Caco-2 (cell line): ENCODE results near the gene EIF3D. TPM values are rescaled to one million over a fixed set of nuclear protein-coding genes. Genes with fewer than 3 reads are reported as not detected.

ENCODE experiments used
- BruUV-seq: library from RNA; stranded (reverse); fragments of 400-500 nt; replicated peaks from 2 replicates; lab custom pipeline; 2021; lab: Mats Ljungman, UMichigan
- CTCF ChIA-PET: fragments of 300-600 bp; sonication (Branson Sonifier 250); formaldehyde crosslinking; loops from one replicate; lab custom pipeline; 2022; ENCODE audit warnings: antibody characterized with exemption; lab: Charles Lee
- POLR2A ChIA-PET: fragments of 300-600 bp; sonication (Branson Sonifier 250); formaldehyde crosslinking; loops from one replicate; lab custom pipeline; 2022; ENCODE audit warnings: antibody characterized with exemption; lab: Charles Lee
- DNase-seq, 2 experiments: peaks; one replicate each; pipeline versions ENCODE4 v3.0.0 to v3.0.0-alpha.2; 2020 to 2022
- H3K27me3 ChIP-seq: replicated peaks from 2 replicates; pipeline ENCODE4 v1.6.0; 2011; ENCODE audit warnings: low read length; ENCODE audit not compliant: control insufficient read depth, insufficient read depth
- H3K36me3 ChIP-seq: 2 replicates; pipeline ENCODE4 v1.5.1; 2011; ENCODE audit warnings: low read length; ENCODE audit not compliant: control insufficient read depth, insufficient read depth
- H3K4me1 ChIP-seq: fragments of 250-450 bp; sonication (Bioruptor Pico); 2 replicates; pipeline ENCODE4 v1.5.1; 2020; ENCODE audit warnings: mild to moderate bottlenecking
- H3K4me3 ChIP-seq: 2 replicates; pipeline ENCODE4 v1.5.1; 2011; ENCODE audit warnings: low read depth, mild to moderate bottlenecking, control low read depth, low read length
- H3K9me3 ChIP-seq: fragments of 250-450 bp; sonication (Bioruptor Pico); 2 replicates; pipeline ENCODE4 v1.5.1; 2020; ENCODE audit warnings: mild to moderate bottlenecking, moderate library complexity
- H3K27ac Mint-ChIP-seq: one replicate; pipeline ENCODE4 v1.8.0; 2022; ENCODE audit warnings: mixed read lengths; ENCODE audit not compliant: unreplicated experiment
- H3K27me3 Mint-ChIP-seq: one replicate; pipeline ENCODE4 v1.8.0; 2022; ENCODE audit warnings: mixed read lengths; ENCODE audit not compliant: insufficient read depth, unreplicated experiment
- H3K36me3 Mint-ChIP-seq: one replicate; pipeline ENCODE4 v1.8.0; 2022; ENCODE audit warnings: mild to moderate bottlenecking, mixed read lengths; ENCODE audit not compliant: insufficient read depth, unreplicated experiment
- H3K4me1 Mint-ChIP-seq: one replicate; pipeline ENCODE4 v1.8.0; 2022; ENCODE audit warnings: low read depth, mixed read lengths; ENCODE audit not compliant: unreplicated experiment
- H3K4me3 Mint-ChIP-seq: one replicate; pipeline ENCODE4 v1.8.0; 2022; ENCODE audit warnings: mild to moderate bottlenecking, moderate library complexity, mixed read lengths; ENCODE audit not compliant: unreplicated experiment
- H3K9me3 Mint-ChIP-seq: one replicate; pipeline ENCODE4 v1.8.0; 2022; ENCODE audit warnings: mixed read lengths; ENCODE audit not compliant: unreplicated experiment
- CTCF ChIP-seq, 2 experiments: fragments of 200-600 bp in 1 of 2; IDR thresholded peaks; 1 replicate in 1 of 2; 2 replicates in 1 of 2; pipeline versions ENCODE4 v1.5.1 to v1.8.0; 2011 to 2022; ENCODE audit warnings: antibody characterized with exemption in 1 of 2, control low read depth in 1 of 2, inconsistent platforms in 1 of 2, low read depth in 1 of 2, low read length in 1 of 2, mild to moderate bottlenecking in 1 of 2, moderate library complexity in 1 of 2; ENCODE audit not compliant: insufficient read depth in 1 of 2, severe bottlenecking in 1 of 2, unreplicated experiment in 1 of 2
- intact Hi-C: fragments of 100-400 bp; cut with micrococcal nuclease; formaldehyde crosslinking; loops from one replicate; pipeline ENCODE4 v1.10.0; 2022; ENCODE audit not compliant: unreplicated experiment
- total RNA-seq: library from RNA; stranded (reverse); gene quantifications from 2 replicates; pipeline ENCODE4 v1.2.3, GENCODE V29; 2022

EIF3D gene
- total RNA-seq, 1 experiment from 2014 or later = 250 TPM

- Mint-ChIP-seq H3K4me1 (peaks cover 12% of the 10 kb centered on the region), H3K4me3 (peak overlapping the region; percentile 91), H3K27me3 (no peaks in the 10 kb centered on the region), H3K9me3 (no peaks in the 10 kb centered on the region), H3K36me3 (peaks cover 50% of the 10 kb centered on the region), H3K27ac (peak overlapping the region; percentile 81)
- CTCF ChIA-PET = interaction anchor here (1.0 to 1.7 kb wide), 2 partner anchors 11 to 12 kb away, joined by 4 to 5 read pairs; no protein-coding TSS in a partner anchor
- no peak for DNase-seq
- POLR2A ChIA-PET = interaction anchor here (1.0 to 1.6 kb wide), 2 partner anchors 11 to 71 kb away, joined by 3 read pairs; no protein-coding TSS in a partner anchor
- BruUV-seq = TSS peak; percentile 46
- Histone ChIP-seq H3K4me1 (peaks cover 20% of the 10 kb centered on the region), H3K27me3 (no peaks in the 10 kb centered on the region), H3K36me3 (peaks cover 2% of the 10 kb centered on the region; the same call in 1 of the 2 replicates), H3K9me3 (no peaks in the 10 kb centered on the region), H3K4me3 (peak overlapping the region; percentile 84)
- no peak for TF ChIP-seq CTCF (IDR thresholded peaks at IDR 0.05; ENCODE audit: insufficient read depth in 1 of 2, low read depth in 1 of 2, low read length in 1 of 2, severe bottlenecking in 1 of 2, unreplicated experiment in 1 of 2)
- intact Hi-C loops = no loop called here
Measured at GRCh38 chr22:36480941-36481392, 48.0 kb downstream of the EIF3D start.

DNA sequence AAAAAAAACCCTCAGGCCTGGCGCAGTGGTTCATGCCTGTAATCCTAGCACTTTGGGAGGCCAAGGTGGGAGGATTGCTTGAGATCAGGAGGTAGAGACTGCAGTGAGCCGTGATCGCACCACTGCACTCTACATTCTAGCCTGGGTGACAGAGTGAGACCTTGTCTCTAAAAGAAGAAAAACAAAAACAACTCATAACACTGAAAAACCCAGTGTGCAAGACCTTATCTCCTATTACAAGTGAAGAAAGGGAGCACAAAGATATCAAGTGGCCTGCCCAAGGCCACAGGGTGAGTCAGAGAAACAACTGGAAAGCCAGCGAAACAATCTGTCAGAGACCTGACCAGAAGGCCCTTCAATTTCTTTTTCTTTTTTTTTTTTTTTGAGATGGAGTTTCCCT is 50.0 kb downstream of the EIF3D start:
- TF ChIP-seq CTCF (IDR thresholded peaks at IDR 0.05; ENCODE audit: insufficient read depth in 1 of 2, low read depth in 1 of 2, low read length in 1 of 2, severe bottlenecking in 1 of 2, unreplicated experiment in 1 of 2) = no peak
- no peak overlapping the region for H3K4me3 Mint-ChIP-seq
- ChIA-PET CTCF (no interaction called here), POLR2A (interaction anchor here (0.6 kb wide), 1 partner anchor 13 kb away, joined by 3 read pairs; no protein-coding TSS in a partner anchor)
- H3K4me1 Mint-ChIP-seq = no peaks in the 10 kb centered on the region
- Histone ChIP-seq H3K9me3 (no peaks in the 10 kb centered on the region), H3K27me3 (no peaks in the 10 kb centered on the region), H3K36me3 (peaks cover 5% of the 10 kb centered on the region), H3K4me1 (peaks cover 11% of the 10 kb centered on the region), H3K4me3 (no peak overlapping the region)
- peaks cover 51% of the 10 kb centered on the region for H3K36me3 Mint-ChIP-seq
- H3K9me3 Mint-ChIP-seq = no peaks in the 10 kb centered on the region
- intact Hi-C loops = no loop called here
- no TSS peak for BruUV-seq
- no peak for DNase-seq
- no peak overlapping the region for H3K27ac Mint-ChIP-seq
- H3K27me3 Mint-ChIP-seq = no peaks in the 10 kb centered on the region

DNA sequence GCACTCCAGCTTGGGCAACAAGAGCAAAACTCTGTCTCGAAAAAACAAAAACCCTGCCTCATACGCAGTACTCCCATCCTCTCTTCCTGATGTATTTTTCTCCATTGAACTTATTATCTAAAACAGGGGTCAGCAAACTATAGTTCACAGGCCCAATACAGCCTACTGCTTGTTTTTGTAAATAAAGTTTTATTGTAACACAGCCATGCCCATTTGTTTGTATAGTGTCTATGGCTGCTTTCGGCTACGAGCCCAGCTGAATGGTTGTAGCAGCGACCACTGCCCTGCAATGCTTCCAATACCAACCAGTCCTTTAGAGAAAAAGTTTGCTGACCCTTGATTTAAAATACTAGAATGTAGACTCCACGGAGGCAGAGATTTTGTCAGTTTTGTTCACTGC is 53.6 kb downstream of the EIF3D start:
- H3K4me1 ChIP-seq = peaks cover 1% of the 10 kb centered on the region; the same call in 1 of the 2 replicates
- H3K27ac Mint-ChIP-seq = no peak overlapping the region
- no peak overlapping the region for H3K4me3 Mint-ChIP-seq
- H3K36me3 Mint-ChIP-seq = peaks cover 27% of the 10 kb centered on the region
- no peaks in the 10 kb centered on the region for H3K9me3 ChIP-seq
- no peaks in the 10 kb centered on the region for H3K4me1 Mint-ChIP-seq
- DNase-seq = no peak
- TF ChIP-seq CTCF (IDR thresholded peaks at IDR 0.05; ENCODE audit: insufficient read depth in 1 of 2, low read depth in 1 of 2, low read length in 1 of 2, severe bottlenecking in 1 of 2, unreplicated experiment in 1 of 2) = no peak
- POLR2A ChIA-PET = no interaction called here
- H3K36me3 ChIP-seq = peaks cover 5% of the 10 kb centered on the region
- no peaks in the 10 kb centered on the region for H3K27me3 Mint-ChIP-seq
- no peak overlapping the region for H3K4me3 ChIP-seq
- CTCF ChIA-PET = no interaction called here
- intact Hi-C loops = no loop called here
- no peaks in the 10 kb centered on the region for H3K9me3 Mint-ChIP-seq
- no TSS peak for BruUV-seq
- no peaks in the 10 kb centered on the region for H3K27me3 ChIP-seq
